CD4-positive, CD25-positive, alpha-beta regulatory T cell (primary cell): ENCODE results near the gene ELMO1. TPM values are rescaled to one million over a fixed set of nuclear protein-coding genes. Genes with fewer than 3 reads are reported as not detected.
A peak's percentile ranks its signal among the peaks of the same experiment; 100 is the strongest.

Experiments
- ATAC-seq, 2 donors: fragments of 150-1000 bp; cut with Tn5 transposase; one replicate each; pipeline ENCODE4 v1.10.0; 2021; ENCODE audit warnings: low read depth in 2 of 2, moderate number of reproducible peaks in 2 of 2, moderate library complexity in 1 of 2
- DNase-seq, 3 donors: peaks; one replicate each; pipeline versions ENCODE4 v3.0.0 to v3.0.0-alpha.2; 2012 to 2022; ENCODE audit warnings: mixed read lengths in 1 of 3
- H3K27ac ChIP-seq: one replicate; pipeline ENCODE4 v1.7.0; 2013; ENCODE audit warnings: mild to moderate bottlenecking, low read length; ENCODE audit not compliant: insufficient read depth, poor library complexity, severe bottlenecking
- H3K27me3 ChIP-seq: one replicate; pipeline ENCODE4 v1.7.0; 2013; ENCODE audit warnings: low read length; ENCODE audit not compliant: control insufficient read depth, insufficient read depth
- H3K36me3 ChIP-seq: one replicate; pipeline ENCODE4 v1.7.0; 2013; ENCODE audit warnings: mild to moderate bottlenecking, low read length, moderate library complexity; ENCODE audit not compliant: control insufficient read depth, insufficient read depth
- H3K4me1 ChIP-seq: 2 replicates; pipeline ENCODE4 v1.7.0; 2013; ENCODE audit warnings: mild to moderate bottlenecking, low read length; ENCODE audit not compliant: insufficient read depth, control insufficient read depth, poor library complexity, severe bottlenecking
- H3K4me3 ChIP-seq: one replicate; pipeline ENCODE4 v1.7.0; 2013; ENCODE audit warnings: low read depth, mild to moderate bottlenecking, low read length, moderate library complexity
- H3K9me3 ChIP-seq, 2 experiments: 1 replicate in 1 of 2; 2 replicates in 1 of 2; pipeline ENCODE4 v1.7.0; 2013; ENCODE audit warnings: low read length in 2 of 2, mild to moderate bottlenecking in 1 of 2, moderate library complexity in 1 of 2; ENCODE audit not compliant: control insufficient read depth in 2 of 2
- H3K27ac Mint-ChIP-seq, 3 donors: one replicate each; pipeline ENCODE4 v1.8.0; 2020 to 2022; ENCODE audit warnings: mild to moderate bottlenecking in 3 of 3, mixed read lengths in 3 of 3, moderate library complexity in 2 of 3
- H3K27me3 Mint-ChIP-seq: one replicate; pipeline ENCODE4 v1.8.0; 2022; ENCODE audit warnings: mild to moderate bottlenecking, mixed read lengths
- H3K36me3 Mint-ChIP-seq: one replicate; pipeline ENCODE4 v1.8.0; 2020; ENCODE audit warnings: mixed read lengths
- H3K4me1 Mint-ChIP-seq, 4 donors: one replicate each; pipeline ENCODE4 v1.8.0; 2020 to 2022; ENCODE audit warnings: mixed read lengths in 4 of 4, mild to moderate bottlenecking in 1 of 4
- H3K4me3 Mint-ChIP-seq, 4 donors: one replicate each; pipeline ENCODE4 v1.8.0; 2020 to 2022; ENCODE audit warnings: mild to moderate bottlenecking in 4 of 4, mixed read lengths in 4 of 4, moderate library complexity in 3 of 4
- H3K9me3 Mint-ChIP-seq, 7 donors: one replicate each; pipeline ENCODE4 v1.8.0; 2020 to 2022; ENCODE audit warnings: mixed read lengths in 7 of 7, mild to moderate bottlenecking in 3 of 7, moderate library complexity in 2 of 7
- polyA plus RNA-seq, 4 donors: library from polyadenylated mRNA; unstranded; fragments of 300-500 nt; fragmentation: Illumina TruSeq; gene quantifications; one replicate each; pipeline ENCODE4 v1.2.3, GENCODE V29; 2021
- total RNA-seq: library from RNA; stranded (reverse); gene quantifications from one replicate; pipeline ENCODE4 v1.2.3, GENCODE V29; 2022

Gene ELMO1
- total and polyA plus RNA-seq, 5 donors from 2014 or later = 39.5 to 162 (median 53.5) TPM

GRCh38 chr7:36904802-36905201, 543.9 kb downstream of the ELMO1 start:
- Histone ChIP-seq H3K27ac (no peak overlapping the region), H3K36me3 (peaks cover 14% of the 10 kb centered on the region), H3K9me3 (no peaks in the 10 kb centered on the region), H3K4me1 (no peaks in the 10 kb centered on the region), H3K27me3 (no peaks in the 10 kb centered on the region), H3K4me3 (no peak overlapping the region)
- Mint-ChIP-seq H3K27me3 (no peaks in the 10 kb centered on the region), H3K9me3 (peaks cover 0 to 2% (median 0%) of the 10 kb centered on the region in 7 donors), H3K4me3 (no peak overlapping the region), H3K27ac (peak overlapping the region in 1 of 3 donors; percentile 49), H3K4me1 (peaks cover 0 to 21% (median 7%) of the 10 kb centered on the region in 4 donors), H3K36me3 (peaks cover 57% of the 10 kb centered on the region)
- DNase-seq (no peak), ATAC-seq (no peak)

GRCh38 chr7:36904101-36904500, 544.6 kb downstream of the ELMO1 start:
- Mint-ChIP-seq H3K4me3 (no peak overlapping the region), H3K27ac (peak overlapping the region in 1 of 3 donors; percentile 49), H3K36me3 (peaks cover 55% of the 10 kb centered on the region), H3K4me1 (peaks cover 0 to 19% (median 7%) of the 10 kb centered on the region in 4 donors), H3K27me3 (no peaks in the 10 kb centered on the region), H3K9me3 (peaks cover 0 to 2% (median 0%) of the 10 kb centered on the region in 7 donors)
- Histone ChIP-seq H3K27ac (no peak overlapping the region), H3K9me3 (no peaks in the 10 kb centered on the region), H3K4me3 (no peak overlapping the region), H3K4me1 (no peaks in the 10 kb centered on the region), H3K27me3 (no peaks in the 10 kb centered on the region), H3K36me3 (peaks cover 14% of the 10 kb centered on the region)
- no peak for DNase-seq
- no peak for ATAC-seq

- H3K4me3 ChIP-seq = no peak overlapping the region
- peaks cover 0 to 29% (median 8%) of the 10 kb centered on the region in 4 donors for H3K4me1 Mint-ChIP-seq
Observed at GRCh38 chr7:36900988-36901710, 547.5 kb downstream of the ELMO1 start.

GRCh38 chr7:36898186-36898585, 550.5 kb downstream of the ELMO1 start:
- Histone ChIP-seq H3K36me3 (peaks cover 27% of the 10 kb centered on the region), H3K4me3 (no peak overlapping the region), H3K4me1 (no peaks in the 10 kb centered on the region), H3K9me3 (no peaks in the 10 kb centered on the region), H3K27me3 (no peaks in the 10 kb centered on the region), H3K27ac (no peak overlapping the region)
- DNase-seq (no peak), ATAC-seq (no peak)
- H3K27me3 Mint-ChIP-seq = no peaks in the 10 kb centered on the region
- H3K4me3 Mint-ChIP-seq = no peak overlapping the region
- H3K4me1 Mint-ChIP-seq = peaks cover 0 to 27% (median 11%) of the 10 kb centered on the region in 4 donors
- H3K9me3 Mint-ChIP-seq = peaks cover 0 to 2% (median 0%) of the 10 kb centered on the region in 7 donors
- H3K27ac Mint-ChIP-seq = peak overlapping the region in 1 of 3 donors; percentile 1
- peaks cover 48% of the 10 kb centered on the region for H3K36me3 Mint-ChIP-seq

More at GRCh38 chr7:36900988-36901710, 547.5 kb downstream of the ELMO1 start:
- no peak overlapping the region for H3K4me3 Mint-ChIP-seq
- Histone ChIP-seq H3K9me3 (no peaks in the 10 kb centered on the region), H3K27ac (no peak overlapping the region), H3K4me1 (no peaks in the 10 kb centered on the region), H3K36me3 (peaks cover 9% of the 10 kb centered on the region), H3K27me3 (no peaks in the 10 kb centered on the region)
- H3K36me3 Mint-ChIP-seq = peaks cover 54% of the 10 kb centered on the region
- DNase-seq (no peak), ATAC-seq (no peak)
- H3K9me3 Mint-ChIP-seq = peaks cover 0 to 2% (median 0%) of the 10 kb centered on the region in 7 donors
- H3K27me3 Mint-ChIP-seq = no peaks in the 10 kb centered on the region
- H3K27ac Mint-ChIP-seq = peak overlapping the region in 1 of 3 donors; percentile 78

- Mint-ChIP-seq H3K36me3 (peaks cover 43% of the 10 kb centered on the region), H3K4me1 (peaks cover 0 to 24% (median 10%) of the 10 kb centered on the region in 4 donors), H3K9me3 (peaks cover 0 to 2% (median 0%) of the 10 kb centered on the region in 7 donors), H3K27ac (peak overlapping the region; percentile 27 to 70 (median 55)), H3K4me3 (no peak overlapping the region), H3K27me3 (no peaks in the 10 kb centered on the region)
- no peak for ATAC-seq
- Histone ChIP-seq H3K27ac (no peak overlapping the region), H3K27me3 (no peaks in the 10 kb centered on the region), H3K4me3 (no peak overlapping the region), H3K36me3 (peaks cover 31% of the 10 kb centered on the region), H3K4me1 (no peaks in the 10 kb centered on the region), H3K9me3 (no peaks in the 10 kb centered on the region)
- no peak for DNase-seq
Observed at GRCh38 chr7:36896956-36897590, 551.6 kb downstream of the ELMO1 start.

GRCh38 chr7:36896418-36896817, 552.2 kb downstream of the ELMO1 start:
- H3K9me3 Mint-ChIP-seq = peaks cover 0 to 2% (median 0%) of the 10 kb centered on the region in 7 donors
- no peaks in the 10 kb centered on the region for H3K4me1 ChIP-seq
- no peak overlapping the region for H3K4me3 ChIP-seq
- no peak for DNase-seq
- H3K36me3 ChIP-seq = peaks cover 32% of the 10 kb centered on the region
- ATAC-seq = no peak
- no peaks in the 10 kb centered on the region for H3K27me3 Mint-ChIP-seq
- peak overlapping the region in 1 of 3 donors; percentile 27 for H3K27ac Mint-ChIP-seq
- no peaks in the 10 kb centered on the region for H3K27me3 ChIP-seq
- H3K4me1 Mint-ChIP-seq = peaks cover 0 to 24% (median 7%) of the 10 kb centered on the region in 4 donors
- no peak overlapping the region for H3K27ac ChIP-seq
- H3K9me3 ChIP-seq = no peaks in the 10 kb centered on the region
- no peak overlapping the region for H3K4me3 Mint-ChIP-seq
- peaks cover 42% of the 10 kb centered on the region for H3K36me3 Mint-ChIP-seq

- peaks cover 43% of the 10 kb centered on the region for H3K36me3 ChIP-seq
- H3K36me3 Mint-ChIP-seq = peaks cover 44% of the 10 kb centered on the region
Observed at GRCh38 chr7:36895192-36895591, 553.5 kb downstream of the ELMO1 start.

More at GRCh38 chr7:36895192-36895591, 553.5 kb downstream of the ELMO1 start:
- ATAC-seq = no peak
- Histone ChIP-seq H3K27me3 (no peaks in the 10 kb centered on the region), H3K4me1 (no peaks in the 10 kb centered on the region), H3K27ac (no peak overlapping the region), H3K9me3 (no peaks in the 10 kb centered on the region), H3K4me3 (no peak overlapping the region)
- Mint-ChIP-seq H3K27ac (no peak overlapping the region), H3K4me1 (peaks cover 0 to 23% (median 11%) of the 10 kb centered on the region in 4 donors), H3K9me3 (peaks cover 0 to 2% (median 0%) of the 10 kb centered on the region in 7 donors), H3K4me3 (no peak overlapping the region), H3K27me3 (no peaks in the 10 kb centered on the region)
- DNase-seq = no peak
